GM13976 (cell line): Measurements from ENCODE around the gene ZNF276.

Experiments
- DNase-seq: peaks from one replicate; pipeline ENCODE4 v3.0.0; 2012; ENCODE audit warnings: low spot score
- in situ Hi-C: fragments of 300-500 bp; cut with MboI; formaldehyde crosslinking; loops from one replicate; pipeline ENCODE4 v1.12.0; 2022; ENCODE audit warnings: low sequenced_read_pairs, mixed read lengths, inconsistent platforms; ENCODE audit not compliant: unreplicated experiment
- TF ChIP-seq, protein P1 (sequence below): IDR thresholded peaks from 2 replicates; pipeline ENCODE4 v1.5.1; 2012; ENCODE audit warnings: borderline replicate concordance, mild to moderate bottlenecking; ENCODE audit not compliant: insufficient read depth; ENCODE audit errors: extremely low read depth, missing control alignments, control extremely low read depth

Gene ZNF276

GRCh38 chr16:89748076-89748475 lies 26.7 kb downstream of the ZNF276 start:
- in situ Hi-C loops: no loop called here
- no peak for DNase-seq
- TF ChIP-seq, protein P1, sequence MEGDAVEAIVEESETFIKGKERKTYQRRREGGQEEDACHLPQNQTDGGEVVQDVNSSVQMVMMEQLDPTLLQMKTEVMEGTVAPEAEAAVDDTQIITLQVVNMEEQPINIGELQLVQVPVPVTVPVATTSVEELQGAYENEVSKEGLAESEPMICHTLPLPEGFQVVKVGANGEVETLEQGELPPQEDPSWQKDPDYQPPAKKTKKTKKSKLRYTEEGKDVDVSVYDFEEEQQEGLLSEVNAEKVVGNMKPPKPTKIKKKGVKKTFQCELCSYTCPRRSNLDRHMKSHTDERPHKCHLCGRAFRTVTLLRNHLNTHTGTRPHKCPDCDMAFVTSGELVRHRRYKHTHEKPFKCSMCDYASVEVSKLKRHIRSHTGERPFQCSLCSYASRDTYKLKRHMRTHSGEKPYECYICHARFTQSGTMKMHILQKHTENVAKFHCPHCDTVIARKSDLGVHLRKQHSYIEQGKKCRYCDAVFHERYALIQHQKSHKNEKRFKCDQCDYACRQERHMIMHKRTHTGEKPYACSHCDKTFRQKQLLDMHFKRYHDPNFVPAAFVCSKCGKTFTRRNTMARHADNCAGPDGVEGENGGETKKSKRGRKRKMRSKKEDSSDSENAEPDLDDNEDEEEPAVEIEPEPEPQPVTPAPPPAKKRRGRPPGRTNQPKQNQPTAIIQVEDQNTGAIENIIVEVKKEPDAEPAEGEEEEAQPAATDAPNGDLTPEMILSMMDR: no peak

- in situ Hi-C loops: no loop called here
- TF ChIP-seq, protein P1: no peak
- no peak for DNase-seq
Observed at GRCh38 chr16:89748921-89749320, 27.6 kb downstream of the ZNF276 start.

GRCh38 chr16:89749637-89750036 lies 28.3 kb downstream of the ZNF276 start:
- TF ChIP-seq, protein P1: no peak
- in situ Hi-C loops: no loop called here
- no peak for DNase-seq

DNA sequence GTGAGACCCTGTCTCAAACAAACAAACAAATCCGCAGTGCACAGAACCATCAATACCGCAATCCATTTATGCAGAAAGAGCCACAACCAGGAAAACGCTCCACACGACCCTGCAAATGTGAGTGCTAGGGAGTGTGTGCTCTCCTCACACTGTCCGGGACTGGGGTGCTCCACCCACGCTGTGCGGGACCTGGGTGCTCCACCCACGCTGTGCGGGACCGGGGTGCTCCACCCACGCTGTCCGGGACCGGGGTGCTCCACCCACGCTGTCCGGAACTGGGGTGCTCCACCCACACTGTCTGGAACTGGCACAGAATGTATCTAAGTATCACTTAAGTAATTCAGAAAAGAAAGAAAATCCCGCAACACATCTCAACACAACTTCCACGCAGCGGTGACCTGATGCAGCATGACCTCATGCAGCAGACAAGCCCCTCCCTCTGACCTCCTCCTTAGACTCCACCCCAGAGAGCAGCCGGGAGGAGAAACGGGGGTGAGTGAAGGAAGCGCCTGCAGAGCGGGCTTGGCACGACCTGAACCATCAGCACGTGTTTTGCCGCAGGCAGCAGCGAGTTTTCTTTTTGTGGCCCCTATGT lies 38.5 kb downstream of the ZNF276 start:
- in situ Hi-C loops: no loop called here
- DNase-seq: no peak
- TF ChIP-seq, protein P1: no peak

- no peak for DNase-seq
- in situ Hi-C loops: no loop called here
- TF ChIP-seq, protein P1: no peak
Observed at GRCh38 chr16:89761304-89761922, 40.1 kb downstream of the ZNF276 start.

DNA sequence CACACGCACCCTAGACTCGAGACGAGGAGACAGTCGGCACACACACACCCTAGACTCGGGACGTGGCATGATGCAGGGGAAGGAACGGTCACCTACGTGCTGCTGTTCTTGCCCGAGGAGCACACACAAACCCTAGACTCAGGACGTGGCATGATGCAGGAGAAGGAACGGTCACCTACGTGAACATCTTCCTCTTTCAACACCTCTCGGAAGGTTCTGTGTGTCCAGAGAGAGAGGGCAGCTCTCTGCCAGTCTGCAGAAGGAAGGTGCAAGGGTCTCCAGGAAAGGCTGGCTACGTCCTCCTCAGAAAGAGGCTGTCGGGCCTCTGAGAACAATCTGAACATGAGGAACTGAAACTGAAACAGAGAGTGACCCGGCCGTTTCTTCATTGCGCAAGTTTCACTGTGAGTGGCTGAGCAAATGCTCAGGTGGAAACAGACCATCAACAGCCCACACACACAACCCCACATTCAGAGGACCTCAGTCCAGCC lies 43.4 kb downstream of the ZNF276 start:
- in situ Hi-C loops: no loop called here
- peak; percentile 86 for DNase-seq
- TF ChIP-seq, protein P1: no peak
